Epithelial cell of prostate (primary cell): ENCODE measurements around the gene UGP2.
A peak's percentile ranks its signal among the peaks of the same experiment; 100 is the strongest.
"Not testable (repeated sequence)": the region's sequence is repeated elsewhere in the genome, so short reads cannot be mapped to it uniquely, and the experiment has no call there.

ENCODE experiments used
- DNase-seq: peaks from one replicate; pipeline ENCODE4 v3.0.0-alpha.2; 2011; ENCODE audit warnings: low read depth, low spot score
- H3K27ac ChIP-seq: fragments of 450-650 bp; 2 replicates; pipeline ENCODE4 v1.5.1; 2017; ENCODE audit warnings: mild to moderate bottlenecking

Gene UGP2

DNA sequence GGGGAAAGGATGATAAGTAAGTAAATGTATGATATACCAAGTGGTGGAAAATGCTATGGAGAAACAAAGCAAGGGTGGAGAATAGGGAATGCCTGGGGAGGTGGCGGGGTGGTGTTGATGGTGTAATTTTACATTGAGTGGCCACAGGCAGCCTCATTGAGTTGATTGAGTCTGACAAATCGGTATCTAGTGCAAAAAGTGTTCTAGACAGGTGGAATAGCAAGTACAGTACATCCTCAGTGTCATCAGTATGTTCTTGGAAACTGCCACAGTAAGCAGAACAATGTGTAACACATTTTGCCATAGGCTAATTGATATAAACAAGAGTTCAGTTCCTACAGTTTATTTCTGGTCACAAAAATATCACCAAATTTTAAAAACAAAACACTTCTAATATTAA lies 46.4 kb downstream of the UGP2 start:
- DNase-seq: no peak
- no peak overlapping the region for H3K27ac ChIP-seq

GRCh38 chr2:63888490-63889402 lies 47.0 kb downstream of the UGP2 start:
- H3K27ac ChIP-seq: no peak overlapping the region
- DNase-seq: no peak

- no peak overlapping the region for H3K27ac ChIP-seq
- DNase-seq: no peak
These were observed 49.0 kb downstream of the UGP2 start for GRCh38 chr2:63890678-63891077.

- H3K27ac ChIP-seq: peak overlapping the region; percentile 1
- no peak for DNase-seq
These were observed 49.9 kb downstream of the UGP2 start for GRCh38 chr2:63891488-63892030.

GRCh38 chr2:63893163-63893562 lies 51.5 kb downstream of the UGP2 start:
- DNase-seq: no peak
- no peak overlapping the region for H3K27ac ChIP-seq

- no peak for DNase-seq
These were observed 52.5 kb downstream of the UGP2 start for GRCh38 chr2:63894167-63894566.

DNA sequence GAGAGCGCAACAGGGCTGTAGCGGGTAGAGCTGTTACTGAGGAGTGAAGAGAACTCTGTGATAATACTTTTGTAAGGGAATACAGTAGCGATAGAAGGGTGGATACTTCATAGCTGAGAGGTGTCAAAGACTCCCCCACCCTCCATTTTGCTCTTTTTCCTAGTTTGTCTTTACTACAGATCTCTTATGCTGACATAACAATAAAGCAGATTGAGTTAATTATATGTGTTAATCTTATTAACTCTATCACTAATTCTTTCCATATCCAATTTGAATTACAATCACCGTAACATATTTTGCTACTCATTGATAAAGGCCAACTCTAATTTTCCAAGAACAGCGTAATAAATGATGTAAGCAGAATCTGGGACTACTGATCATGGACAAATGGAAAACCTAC lies 57.1 kb downstream of the UGP2 start:
- H3K27ac ChIP-seq: no peak overlapping the region
- no peak for DNase-seq

More at GRCh38 chr2:63894167-63894566, 52.5 kb downstream of the UGP2 start:
- no peak overlapping the region for H3K27ac ChIP-seq

DNA sequence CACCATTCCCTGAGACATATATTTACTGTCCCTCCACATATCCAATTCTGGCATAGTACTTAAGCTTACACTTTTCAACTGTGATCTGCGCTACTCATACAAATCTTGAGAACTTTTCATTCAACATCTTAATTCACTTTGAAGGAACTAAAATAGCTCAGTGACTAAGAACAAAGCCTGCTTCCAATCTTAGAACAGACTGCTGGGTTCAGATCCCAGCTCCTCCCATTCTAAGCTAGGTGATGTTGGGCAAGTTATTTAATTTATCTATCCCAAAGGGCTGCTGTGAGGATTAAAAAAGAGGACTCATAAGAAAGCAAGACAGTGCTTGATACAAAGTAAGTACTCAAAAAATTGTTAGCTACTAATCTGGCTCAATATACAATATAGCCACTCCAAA lies 57.9 kb downstream of the UGP2 start:
- DNase-seq: no peak
- no peak overlapping the region for H3K27ac ChIP-seq

DNA sequence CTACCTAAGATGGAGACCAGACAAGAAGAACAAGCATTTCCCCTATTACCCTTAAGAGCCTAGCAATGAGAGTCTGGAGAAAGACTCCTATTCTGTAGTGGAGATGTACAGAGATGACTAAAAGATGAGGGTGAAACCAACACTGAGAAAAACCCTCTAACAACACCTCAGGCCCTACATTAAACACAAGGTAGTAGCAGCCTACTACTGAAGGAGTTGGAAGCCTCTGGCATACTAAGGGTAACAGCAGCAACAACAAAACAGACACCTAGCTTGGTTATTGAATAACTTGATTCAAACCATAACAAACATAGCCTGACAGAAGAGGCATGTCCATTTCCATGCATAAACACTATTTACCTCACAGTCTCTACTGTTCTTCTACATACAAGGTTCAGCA lies 60.5 kb downstream of the UGP2 start:
- H3K27ac ChIP-seq: no peak overlapping the region
- no peak for DNase-seq

- H3K27ac ChIP-seq: no peak overlapping the region
- DNase-seq: no peak
These were observed 61.3 kb downstream of the UGP2 start for GRCh38 chr2:63903003-63903402.

DNA sequence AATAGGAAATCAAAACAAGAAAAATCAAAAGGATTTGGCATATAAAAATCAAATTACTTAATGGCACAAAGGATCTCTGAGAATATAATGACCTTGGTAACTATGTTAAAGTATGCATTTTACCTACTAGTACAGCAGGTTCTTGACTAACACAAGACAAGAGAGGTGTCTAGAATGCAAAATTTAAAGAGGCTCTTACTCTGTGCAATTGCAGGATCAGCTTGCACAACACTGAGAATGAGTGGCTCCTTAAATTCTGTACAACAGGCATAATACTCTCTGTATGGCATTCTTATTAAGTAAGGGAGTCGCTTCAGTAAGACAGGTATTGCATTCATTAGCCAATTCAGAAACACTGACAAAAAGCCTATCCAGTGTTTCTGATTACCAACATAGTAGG lies 72.6 kb downstream of the UGP2 start:
- no peak overlapping the region for H3K27ac ChIP-seq
- DNase-seq: no peak

- no peak for DNase-seq
- no peak overlapping the region for H3K27ac ChIP-seq
These were observed 85.1 kb downstream of the UGP2 start for GRCh38 chr2:63926815-63927214.

DNA sequence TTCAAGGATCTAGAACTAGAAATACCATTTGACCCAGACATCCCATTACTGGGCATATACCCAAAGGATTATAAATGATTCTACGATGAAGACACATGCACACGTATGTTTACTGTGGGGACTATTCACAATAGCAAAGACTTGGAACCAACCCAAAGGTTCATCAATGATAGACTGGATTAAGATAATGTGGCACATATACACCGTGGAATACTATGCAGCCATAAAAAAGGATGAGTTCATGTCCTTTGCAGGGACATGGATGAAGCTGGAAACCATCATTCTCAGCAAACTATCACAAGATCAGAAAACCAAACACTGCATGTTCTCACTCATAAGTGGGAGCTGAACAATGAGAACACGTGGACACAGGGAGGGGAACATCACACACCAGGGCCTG lies 90.4 kb downstream of the UGP2 start:
- not testable (repeated sequence) for H3K27ac ChIP-seq, DNase-seq
